Neural progenitor cell (in vitro differentiated cells): ENCODE data around the gene HDAC4. TPM values are rescaled to one million over a fixed set of nuclear protein-coding genes. Genes with fewer than 3 reads are reported as not detected.
"Not testable (repeated sequence)": the region's sequence is repeated elsewhere in the genome, so short reads cannot be mapped to it uniquely, and the experiment has no call there.

Experiments
- DNase-seq: peaks from one replicate; pipeline ENCODE4 v3.0.0-alpha.2; 2016; ENCODE audit warnings: low spot score
- H2AFZ ChIP-seq: fragments of 200-600 bp; sonication (generic); replicated peaks from 2 replicates; pipeline ENCODE4 v1.6.1; 2016; ENCODE audit warnings: antibody characterized with exemption
- H3F3A ChIP-seq: fragments of 200-600 bp; sonication (generic); 2 replicates; pipeline ENCODE4 v1.6.1; 2016; ENCODE audit warnings: antibody characterized with exemption, low read depth
- H3K27ac ChIP-seq: fragments of 200-600 bp; sonication (generic); 2 replicates; pipeline ENCODE4 v1.5.1; 2016; ENCODE audit warnings: mild to moderate bottlenecking
- H3K27me3 ChIP-seq: fragments of 200-600 bp; sonication (generic); 2 replicates; pipeline ENCODE4 v1.6.1; 2016; ENCODE audit warnings: mild to moderate bottlenecking, moderate library complexity
- H3K36me3 ChIP-seq: fragments of 200-600 bp; sonication (generic); 2 replicates; pipeline ENCODE4 v1.5.1; 2016
- H3K4me1 ChIP-seq: fragments of 200-600 bp; sonication (generic); 2 replicates; pipeline ENCODE4 v1.6.1; 2016; ENCODE audit warnings: mixed run types
- H3K4me2 ChIP-seq: fragments of 200-600 bp; sonication (generic); 2 replicates; pipeline ENCODE4 v1.6.1; 2016
- H3K4me3 ChIP-seq: fragments of 200-600 bp; sonication (generic); 2 replicates; pipeline ENCODE4 v1.5.1; 2016
- H3K79me2 ChIP-seq: fragments of 200-600 bp; sonication (generic); 2 replicates; pipeline ENCODE4 v1.6.1; 2016; ENCODE audit warnings: low read depth
- H3K9ac ChIP-seq: fragments of 200-600 bp; sonication (generic); 2 replicates; pipeline ENCODE4 v1.6.1; 2016
- H3K9me3 ChIP-seq: fragments of 200-600 bp; sonication (generic); 2 replicates; pipeline ENCODE4 v1.5.1; 2016; ENCODE audit warnings: low read depth
- H4K20me1 ChIP-seq: fragments of 200-600 bp; sonication (generic); 2 replicates; pipeline ENCODE4 v1.6.1; 2016; ENCODE audit warnings: low read depth
- H3K27ac Mint-ChIP-seq: 3 replicates; pipeline ENCODE4 v1.8.0; 2021; ENCODE audit warnings: mixed read lengths
- H3K27me3 Mint-ChIP-seq: 2 replicates; pipeline ENCODE4 v1.8.0; 2022; ENCODE audit warnings: low read depth, mild to moderate bottlenecking, inconsistent platforms, moderate library complexity, mixed read lengths; ENCODE audit not compliant: insufficient read depth
- H3K36me3 Mint-ChIP-seq: 3 replicates; pipeline ENCODE4 v1.8.0; 2021; ENCODE audit warnings: mixed read lengths
- H3K4me1 Mint-ChIP-seq: 3 replicates; pipeline ENCODE4 v1.8.0; 2021; ENCODE audit warnings: mixed read lengths
- H3K4me3 Mint-ChIP-seq: 3 replicates; pipeline ENCODE4 v1.8.0; 2021; ENCODE audit warnings: mild to moderate bottlenecking, moderate library complexity, mixed read lengths
- H3K9me3 Mint-ChIP-seq: 3 replicates; pipeline ENCODE4 v1.8.0; 2020; ENCODE audit warnings: mixed read lengths
- CTCF ChIP-seq: fragments of 200-600 bp; sonication (generic); IDR thresholded peaks from 2 replicates; pipeline ENCODE4 v1.5.1; 2017; ENCODE audit warnings: antibody characterized with exemption, mild to moderate bottlenecking
- EZH2 ChIP-seq: fragments of 200-600 bp; sonication (generic); IDR thresholded peaks from 2 replicates; pipeline ENCODE4 v1.6.1; 2017; ENCODE audit warnings: antibody characterized with exemption, mild to moderate bottlenecking, moderate library complexity
- EZH2phosphoT487 ChIP-seq: fragments of 200-600 bp; sonication (generic); IDR thresholded peaks from 2 replicates; pipeline ENCODE4 v1.6.1; 2017; ENCODE audit warnings: antibody characterized with exemption
- total RNA-seq: library from RNA; depleted of rRNA; stranded (reverse); fragments of >200 nt; gene quantifications from 2 replicates; pipeline ENCODE4 v1.2.3, GENCODE V29; 2015; ENCODE audit warnings: low replicate concordance

HDAC4 gene
- total RNA-seq: 36.0 and 40.8 TPM in 2 replicates

- Mint-ChIP-seq H3K36me3 (no peaks in the 10 kb centered on the region), H3K27ac (peak within 1 kb of the TSS; percentile 90), H3K27me3 (peaks cover 15% of the 10 kb centered on the region), H3K9me3 (peaks cover 8% of the 10 kb centered on the region), H3K4me3 (peak within 1 kb of the TSS; percentile 94), H3K4me1 (peaks cover 38% of the 10 kb centered on the region)
- H3K27me3 ChIP-seq: no peaks in the 10 kb centered on the region
- peak within 1 kb of the TSS; percentile 93 for H3K4me2 ChIP-seq
- peaks cover 6% of the 10 kb centered on the region for H3F3A ChIP-seq
- H3K4me3 ChIP-seq: peak within 1 kb of the TSS; percentile 85
- peak within 1 kb of the TSS; percentile 93 for H3K9ac ChIP-seq
- H3K9me3 ChIP-seq: no peaks in the 10 kb centered on the region
- peak within 1 kb of the TSS; percentile 96 for H3K27ac ChIP-seq
- H3K36me3 ChIP-seq: no peaks in the 10 kb centered on the region
- H3K4me1 ChIP-seq: peaks cover 23% of the 10 kb centered on the region
- peaks cover 44% of the 10 kb centered on the region for H4K20me1 ChIP-seq
- peak within 1 kb of the TSS; percentile 89 for H2AFZ ChIP-seq
- TF ChIP-seq EZH2 (no peak), EZH2phosphoT487 (no peak), CTCF (no peak)
- H3K79me2 ChIP-seq: peaks cover 44% of the 10 kb centered on the region
- DNase-seq: peak; percentile 85
Observed at GRCh38 chr2:239400596-239401066, at the start of gene HDAC4. Gene HDAC4, minus strand, starts transcription at chr2:239401020. Its CDS starts 48,321 bp downstream, at chr2:239352699.

DNA sequence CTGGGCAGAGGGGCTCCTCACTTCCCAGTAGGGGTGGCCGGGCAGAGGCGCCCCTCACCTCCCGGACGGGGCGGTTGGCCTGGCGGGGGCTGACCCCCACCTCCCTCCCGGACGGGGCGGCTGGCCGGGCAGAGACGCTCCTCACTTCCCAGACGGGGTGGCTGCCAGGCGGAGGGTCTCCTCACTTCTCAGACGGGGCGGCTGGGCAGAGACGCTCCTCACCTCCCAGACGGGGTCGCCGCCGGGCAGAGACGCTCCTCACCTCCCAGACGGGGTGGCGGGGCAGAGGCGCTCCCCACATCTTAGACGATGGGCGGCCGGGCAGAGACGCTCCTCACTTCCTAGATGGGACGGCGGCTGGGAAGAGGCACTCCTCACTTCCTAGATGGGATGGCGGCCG lies 48.6 kb upstream of the HDAC4 start:
- peaks cover 30% of the 10 kb centered on the region for H3K9me3 ChIP-seq
- not testable (repeated sequence) for H3K27ac ChIP-seq, H3K4me2 ChIP-seq, H4K20me1 ChIP-seq, H2AFZ ChIP-seq, H3K79me2 ChIP-seq, H3K27ac Mint-ChIP-seq, H3K4me3 ChIP-seq, H3F3A ChIP-seq, DNase-seq, H3K4me1 Mint-ChIP-seq, H3K4me3 Mint-ChIP-seq, H3K9ac ChIP-seq, H3K27me3 Mint-ChIP-seq, H3K27me3 ChIP-seq, H3K36me3 Mint-ChIP-seq
- H3K4me1 ChIP-seq: peaks cover 14% of the 10 kb centered on the region
- peaks cover 52% of the 10 kb centered on the region for H3K9me3 Mint-ChIP-seq
- peaks cover 15% of the 10 kb centered on the region for H3K36me3 ChIP-seq

GRCh38 chr2:239445771-239446524 lies 45.1 kb upstream of the HDAC4 start:
- Mint-ChIP-seq H3K27ac (no peak overlapping the region), H3K9me3 (peaks cover 44% of the 10 kb centered on the region), H3K36me3 (peaks cover 5% of the 10 kb centered on the region), H3K27me3 (peaks cover 10% of the 10 kb centered on the region), H3K4me3 (no peak overlapping the region), H3K4me1 (peaks cover 22% of the 10 kb centered on the region)
- Histone ChIP-seq H3K4me3 (no peak overlapping the region), H2AFZ (no peak overlapping the region), H3K36me3 (no peaks in the 10 kb centered on the region), H3K4me2 (no peak overlapping the region), H3K79me2 (no peaks in the 10 kb centered on the region), H3K4me1 (peaks cover 28% of the 10 kb centered on the region), H3F3A (peaks cover 13% of the 10 kb centered on the region), H3K27ac (no peak overlapping the region), H3K27me3 (no peaks in the 10 kb centered on the region), H4K20me1 (no peaks in the 10 kb centered on the region), H3K9me3 (peaks cover 9% of the 10 kb centered on the region), H3K9ac (no peak overlapping the region)
- no peak for DNase-seq
- TF ChIP-seq EZH2 (no peak), CTCF (no peak), EZH2phosphoT487 (no peak)
